Loucy (cell line): Measurements from ENCODE around the gene PLXNB2.

Source experiments
- H2AFZ ChIP-seq: fragments of 200-600 bp; sonication (generic); 2 replicates; pipeline ENCODE4 v1.6.0; 2016; ENCODE audit warnings: antibody characterized with exemption, mild to moderate bottlenecking, low read length, moderate library complexity
- H3F3A ChIP-seq: fragments of 200-600 bp; 2 replicates; pipeline ENCODE4 v1.6.0; 2016; ENCODE audit warnings: antibody characterized with exemption, low read depth, mild to moderate bottlenecking
- H3K27me3 ChIP-seq: fragments of 200-600 bp; sonication (generic); 2 replicates; pipeline ENCODE4 v1.6.1; 2014; ENCODE audit warnings: low read length, mild to moderate bottlenecking; ENCODE audit not compliant: insufficient read depth, poor library complexity, severe bottlenecking
- H3K36me3 ChIP-seq: fragments of 200-600 bp; sonication (generic); 2 replicates; pipeline ENCODE4 v1.6.1; 2016; ENCODE audit warnings: low read length; ENCODE audit not compliant: insufficient read depth
- H3K4me1 ChIP-seq: fragments of 200-600 bp; sonication (generic); 2 replicates; pipeline ENCODE4 v1.5.1; 2014; ENCODE audit warnings: low read length, mild to moderate bottlenecking; ENCODE audit not compliant: insufficient read depth, poor library complexity, severe bottlenecking
- H3K4me2 ChIP-seq: fragments of 200-600 bp; sonication (generic); 2 replicates; pipeline ENCODE4 v1.6.0; 2014; ENCODE audit warnings: antibody characterized with exemption, low read length, low read depth, mild to moderate bottlenecking; ENCODE audit not compliant: poor library complexity, severe bottlenecking
- H3K4me3 ChIP-seq: fragments of 200-600 bp; sonication (generic); 2 replicates; pipeline ENCODE4 v1.5.1; 2014; ENCODE audit warnings: low read length, mild to moderate bottlenecking, mixed read lengths; ENCODE audit not compliant: poor library complexity, severe bottlenecking
- H3K79me2 ChIP-seq: fragments of 200-600 bp; sonication (generic); 2 replicates; pipeline ENCODE4 v1.6.1; 2014; ENCODE audit warnings: low read length; ENCODE audit not compliant: insufficient read depth
- H3K9ac ChIP-seq: fragments of 200-600 bp; sonication (generic); 2 replicates; pipeline ENCODE4 v1.6.0; 2014; ENCODE audit warnings: mild to moderate bottlenecking, low read depth, low read length, moderate library complexity; ENCODE audit not compliant: poor library complexity, severe bottlenecking
- H3K9me2 ChIP-seq: fragments of 200-600 bp; sonication (generic); replicated peaks from 2 replicates; pipeline ENCODE4 v1.6.1; 2016; ENCODE audit warnings: low read depth, low read length, mixed read lengths
- H3K9me3 ChIP-seq: fragments of 200-600 bp; sonication (generic); 2 replicates; pipeline ENCODE4 v1.6.1; 2014; ENCODE audit warnings: mild to moderate bottlenecking, antibody characterized with exemption, low read length, low read depth; ENCODE audit not compliant: insufficient read depth
- H4K20me1 ChIP-seq: fragments of 200-600 bp; sonication (generic); 2 replicates; pipeline ENCODE4 v1.6.0; 2014; ENCODE audit warnings: antibody characterized with exemption, low read length, mild to moderate bottlenecking; ENCODE audit not compliant: insufficient read depth, poor library complexity, severe bottlenecking
- CTCF ChIP-seq: fragments of 200-600 bp; sonication (generic); conservative IDR thresholded peaks from 2 replicates; pipeline ENCODE4 v1.5.1; 2014; ENCODE audit warnings: mild to moderate bottlenecking, antibody characterized with exemption, low read length
- EZH2phosphoT487 ChIP-seq: fragments of 200-600 bp; IDR thresholded peaks from 2 replicates; pipeline ENCODE4 v1.6.1; 2018; ENCODE audit warnings: antibody characterized with exemption, mild to moderate bottlenecking, moderate library complexity, borderline replicate concordance

Gene PLXNB2

GRCh38 chr22:50326956-50327710 lies 19.7 kb upstream of the PLXNB2 start, which contains the start of gene DENND6B:
Gene DENND6B, minus strand, starts transcription at chr22:50327012. Its CDS starts 24 bp downstream, at chr22:50326988.
- H3K79me2 ChIP-seq: no peaks in the 10 kb centered on the region
- no peaks in the 10 kb centered on the region for H3K36me3 ChIP-seq
- H3K9me2 ChIP-seq: no peaks in the 10 kb centered on the region
- H2AFZ ChIP-seq: peak within 1 kb of the TSS; percentile 94
- no peak for TF ChIP-seq EZH2phosphoT487
- 0 out of 2 replicates have a peak, but pooled peaks have one; percentile 22 for TF ChIP-seq CTCF
- H4K20me1 ChIP-seq: no peaks in the 10 kb centered on the region
- H3K4me3 ChIP-seq: peak within 1 kb of the TSS; percentile 93
- H3K4me1 ChIP-seq: peaks cover 7% of the 10 kb centered on the region
- H3K9me3 ChIP-seq: no peaks in the 10 kb centered on the region
- no peaks in the 10 kb centered on the region for H3K27me3 ChIP-seq
- H3F3A ChIP-seq: no peaks in the 10 kb centered on the region
- peak within 1 kb of the TSS; percentile 96 for H3K9ac ChIP-seq
- H3K4me2 ChIP-seq: peak within 1 kb of the TSS; percentile 81

GRCh38 chr22:50326225-50326955 lies 18.9 kb upstream of the PLXNB2 start:
- Histone ChIP-seq H3K9me3 (no peaks in the 10 kb centered on the region), H2AFZ (no peak overlapping the region; the same call in 1 of the 2 replicates), H3K4me1 (peaks cover 7% of the 10 kb centered on the region), H3K4me2 (no peak overlapping the region), H3F3A (no peaks in the 10 kb centered on the region), H4K20me1 (no peaks in the 10 kb centered on the region), H3K27me3 (no peaks in the 10 kb centered on the region), H3K36me3 (no peaks in the 10 kb centered on the region), H3K4me3 (peak overlapping the region; percentile 54), H3K9me2 (no peaks in the 10 kb centered on the region), H3K79me2 (no peaks in the 10 kb centered on the region), H3K9ac (no peak overlapping the region)
- TF ChIP-seq CTCF (no peak), EZH2phosphoT487 (no peak)

GRCh38 chr22:50325444-50326224 lies 18.2 kb upstream of the PLXNB2 start:
- Histone ChIP-seq H3K27me3 (no peaks in the 10 kb centered on the region), H3K36me3 (no peaks in the 10 kb centered on the region), H2AFZ (no peak overlapping the region), H3K4me3 (no peak overlapping the region), H3K4me1 (peaks cover 3% of the 10 kb centered on the region), H4K20me1 (no peaks in the 10 kb centered on the region), H3K9ac (no peak overlapping the region), H3K79me2 (no peaks in the 10 kb centered on the region), H3F3A (no peaks in the 10 kb centered on the region), H3K9me2 (no peaks in the 10 kb centered on the region), H3K4me2 (no peak overlapping the region), H3K9me3 (no peaks in the 10 kb centered on the region)
- TF ChIP-seq CTCF (no peak), EZH2phosphoT487 (no peak)
